ENCODE results near the gene SLC10A7. TPM values are rescaled to one million over a fixed set of nuclear protein-coding genes. Genes with fewer than 3 reads are reported as not detected.

Gene SLC10A7
- total and polyA plus RNA-seq, 10 of the 15 experiments (the other 5 are each of a cell fraction or from before 2014, with no cell fraction given), result 4.6 to 23.7 (median 15.6) TPM

DNA sequence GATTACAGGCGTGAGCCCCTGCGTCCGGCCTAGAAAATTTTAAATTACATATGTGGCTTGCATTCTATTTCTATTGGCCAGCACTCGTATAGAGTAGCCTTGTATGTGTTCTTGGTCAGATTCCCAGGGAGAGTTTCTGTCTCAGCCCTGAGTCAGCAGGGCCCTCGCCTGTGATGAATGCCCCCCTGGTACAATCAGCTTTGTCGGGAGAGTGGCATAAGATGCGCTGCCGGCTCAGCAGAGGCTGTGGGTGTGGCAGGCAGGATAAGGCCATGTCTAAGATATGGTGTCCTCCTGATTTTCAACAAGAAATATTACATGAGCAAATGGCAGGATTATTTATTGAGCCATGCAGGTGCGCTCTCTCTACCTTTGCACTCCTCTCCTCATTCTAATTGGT, 309.0 kb downstream of the SLC10A7 start:
- H2AFZ ChIP-seq (ENCODE audit: control insufficient read depth, low read depth, low read length), result no peak overlapping the region
- no peaks in the 10 kb centered on the region for H3K4me1 ChIP-seq (ENCODE audit: control insufficient read depth, insufficient read depth, low read length)
- H3K27me3 ChIP-seq (replicated peaks in 1 of 2; ENCODE audit: control insufficient read depth in 2 of 2, insufficient read depth in 2 of 2, low read length in 1 of 2), result no peaks in the 10 kb centered on the region
- ChIA-PET POLR2A (no interaction called here), RAD21 (ENCODE audit: unreplicated experiment) (no interaction called here), CTCF (no interaction called here), SMC1A (ENCODE audit: uncharacterized antibody, unreplicated experiment) (interaction anchor here (0.7 kb wide), 1 partner anchor 53 kb away, joined by 3 read pairs; no protein-coding TSS in a partner anchor)
- H3K4me3 ChIP-seq, result no peak overlapping the region
- in situ Hi-C loops (cut with MboI), result no loop called here
- no peak overlapping the region for H3K4me2 ChIP-seq (ENCODE audit: control insufficient read depth, insufficient read depth)
- intact Hi-C loops (cut with micrococcal nuclease; ENCODE audit: unreplicated experiment), result no loop called here
- TF ChIP-seq IKZF1 (conservative IDR thresholded peaks at IDR 0.05) (no peak), CHD1 (IDR thresholded peaks at IDR 0.05; ENCODE audit: low read depth, low read length) (no peak), PAX5 (IDR thresholded peaks at IDR 0.05; ENCODE audit: borderline replicate concordance, low read depth, low read length) (no peak), SMC3 (IDR thresholded peaks at IDR 0.05; ENCODE audit: borderline replicate concordance, low read length) (no peak)
- no peak overlapping the region for H3K27ac ChIP-seq (ENCODE audit: control insufficient read depth, insufficient read depth)
- no peak for ATAC-seq
- H3K79me2 ChIP-seq (ENCODE audit: control insufficient read depth, insufficient read depth, low read length), result no peaks in the 10 kb centered on the region
- FAIRE-seq, result no peak
- H4K20me1 ChIP-seq (ENCODE audit: control insufficient read depth, insufficient read depth), result no peaks in the 10 kb centered on the region
- no peak for DNase-seq (ENCODE audit: low read depth, low spot score)
- H3K9me3 ChIP-seq (replicated peaks; ENCODE audit: control insufficient read depth, insufficient read depth, low read length), result no peaks in the 10 kb centered on the region
- H3K9ac ChIP-seq (ENCODE audit: control insufficient read depth, insufficient read depth, low read length), result no peak overlapping the region
- BruUV-seq (replicated peaks), result no TSS peak
- 84% methylated on average over 9 of the region's 9 CpGs for WGBS (ENCODE audit: insufficient coverage, insufficient replicate concordance, low lambda C conversion rate, missing lambda C conversion rate)
- H3K36me3 ChIP-seq (ENCODE audit: control insufficient read depth in 2 of 2, insufficient read depth in 2 of 2, low read length in 1 of 2), result no peaks in the 10 kb centered on the region

DNA sequence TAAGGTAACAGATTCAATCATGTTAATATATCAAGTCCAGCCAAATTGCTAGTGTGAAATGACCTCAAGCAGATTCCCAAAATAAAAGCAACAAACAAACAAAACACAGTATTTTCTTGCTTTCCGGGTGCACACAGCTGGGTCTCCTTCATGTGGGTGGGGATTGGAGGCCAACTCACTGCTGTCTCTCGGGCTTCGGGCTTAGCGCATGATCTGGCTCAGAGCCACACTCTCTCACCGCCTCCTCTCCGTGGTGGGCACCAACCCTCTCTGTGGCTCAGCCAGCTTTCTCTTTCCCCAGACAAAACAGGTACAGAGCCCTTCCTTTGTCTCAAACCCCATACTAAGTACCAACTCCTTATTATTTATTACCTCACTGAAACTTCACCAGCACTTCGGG, 310.3 kb downstream of the SLC10A7 start:
- no peak overlapping the region for H3K4me2 ChIP-seq (ENCODE audit: control insufficient read depth, insufficient read depth)
- intact Hi-C loops (cut with micrococcal nuclease; ENCODE audit: unreplicated experiment), result no loop called here
- CTCF ChIA-PET, result no interaction called here
- FAIRE-seq (no peak), ATAC-seq (no peak), DNase-seq (ENCODE audit: low read depth, low spot score) (no peak)
- H2AFZ ChIP-seq (ENCODE audit: control insufficient read depth, low read depth, low read length), result no peak overlapping the region
- in situ Hi-C loops (cut with MboI), result no loop called here
- SMC1A ChIA-PET (ENCODE audit: uncharacterized antibody, unreplicated experiment), result no interaction called here
- WGBS (ENCODE audit: insufficient coverage, insufficient replicate concordance, low lambda C conversion rate, missing lambda C conversion rate), result 84% methylated on average over 7 of the region's 7 CpGs
- H3K4me3 ChIP-seq, result no peak overlapping the region
- POLR2A ChIA-PET, result no interaction called here
- no peaks in the 10 kb centered on the region for H3K79me2 ChIP-seq (ENCODE audit: control insufficient read depth, insufficient read depth, low read length)
- BruUV-seq (replicated peaks), result no TSS peak
- no peaks in the 10 kb centered on the region for H4K20me1 ChIP-seq (ENCODE audit: control insufficient read depth, insufficient read depth)
- no peaks in the 10 kb centered on the region for H3K4me1 ChIP-seq (ENCODE audit: control insufficient read depth, insufficient read depth, low read length)
- no peaks in the 10 kb centered on the region for H3K27me3 ChIP-seq (replicated peaks in 1 of 2; ENCODE audit: control insufficient read depth in 2 of 2, insufficient read depth in 2 of 2, low read length in 1 of 2)
- no peaks in the 10 kb centered on the region for H3K36me3 ChIP-seq (ENCODE audit: control insufficient read depth in 2 of 2, insufficient read depth in 2 of 2, low read length in 1 of 2)
- no peak overlapping the region for H3K27ac ChIP-seq (ENCODE audit: control insufficient read depth, insufficient read depth)
- RAD21 ChIA-PET (ENCODE audit: unreplicated experiment), result no interaction called here
- no peaks in the 10 kb centered on the region for H3K9me3 ChIP-seq (replicated peaks; ENCODE audit: control insufficient read depth, insufficient read depth, low read length)
- no peak overlapping the region for H3K9ac ChIP-seq (ENCODE audit: control insufficient read depth, insufficient read depth, low read length)
- TF ChIP-seq, protein P1, sequence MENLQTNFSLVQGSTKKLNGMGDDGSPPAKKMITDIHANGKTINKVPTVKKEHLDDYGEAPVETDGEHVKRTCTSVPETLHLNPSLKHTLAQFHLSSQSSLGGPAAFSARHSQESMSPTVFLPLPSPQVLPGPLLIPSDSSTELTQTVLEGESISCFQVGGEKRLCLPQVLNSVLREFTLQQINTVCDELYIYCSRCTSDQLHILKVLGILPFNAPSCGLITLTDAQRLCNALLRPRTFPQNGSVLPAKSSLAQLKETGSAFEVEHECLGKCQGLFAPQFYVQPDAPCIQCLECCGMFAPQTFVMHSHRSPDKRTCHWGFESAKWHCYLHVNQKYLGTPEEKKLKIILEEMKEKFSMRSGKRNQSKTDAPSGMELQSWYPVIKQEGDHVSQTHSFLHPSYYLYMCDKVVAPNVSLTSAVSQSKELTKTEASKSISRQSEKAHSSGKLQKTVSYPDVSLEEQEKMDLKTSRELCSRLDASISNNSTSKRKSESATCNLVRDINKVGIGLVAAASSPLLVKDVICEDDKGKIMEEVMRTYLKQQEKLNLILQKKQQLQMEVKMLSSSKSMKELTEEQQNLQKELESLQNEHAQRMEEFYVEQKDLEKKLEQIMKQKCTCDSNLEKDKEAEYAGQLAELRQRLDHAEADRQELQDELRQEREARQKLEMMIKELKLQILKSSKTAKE (IDR thresholded peaks at IDR 0.05; ENCODE audit: low read depth, poor library complexity, severe bottlenecking), result no peak
- TF ChIP-seq, protein P2, sequence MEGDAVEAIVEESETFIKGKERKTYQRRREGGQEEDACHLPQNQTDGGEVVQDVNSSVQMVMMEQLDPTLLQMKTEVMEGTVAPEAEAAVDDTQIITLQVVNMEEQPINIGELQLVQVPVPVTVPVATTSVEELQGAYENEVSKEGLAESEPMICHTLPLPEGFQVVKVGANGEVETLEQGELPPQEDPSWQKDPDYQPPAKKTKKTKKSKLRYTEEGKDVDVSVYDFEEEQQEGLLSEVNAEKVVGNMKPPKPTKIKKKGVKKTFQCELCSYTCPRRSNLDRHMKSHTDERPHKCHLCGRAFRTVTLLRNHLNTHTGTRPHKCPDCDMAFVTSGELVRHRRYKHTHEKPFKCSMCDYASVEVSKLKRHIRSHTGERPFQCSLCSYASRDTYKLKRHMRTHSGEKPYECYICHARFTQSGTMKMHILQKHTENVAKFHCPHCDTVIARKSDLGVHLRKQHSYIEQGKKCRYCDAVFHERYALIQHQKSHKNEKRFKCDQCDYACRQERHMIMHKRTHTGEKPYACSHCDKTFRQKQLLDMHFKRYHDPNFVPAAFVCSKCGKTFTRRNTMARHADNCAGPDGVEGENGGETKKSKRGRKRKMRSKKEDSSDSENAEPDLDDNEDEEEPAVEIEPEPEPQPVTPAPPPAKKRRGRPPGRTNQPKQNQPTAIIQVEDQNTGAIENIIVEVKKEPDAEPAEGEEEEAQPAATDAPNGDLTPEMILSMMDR (IDR thresholded peaks at IDR 0.05 in 2 of 3, conservative IDR thresholded peaks at IDR 0.05 in 1 of 3; ENCODE audit: control insufficient read depth in 2 of 3, extremely low read depth in 1 of 3, insufficient read depth in 1 of 3, low read depth in 3 of 3, low read length in 3 of 3), result no peak
- no peak for TF ChIP-seq YY1 (IDR thresholded peaks at IDR 0.05; ENCODE audit: low read depth, low read length)
- TF ChIP-seq ZNF622 (IDR thresholded peaks at IDR 0.05), result no peak
- TF ChIP-seq CHD4 (IDR thresholded peaks at IDR 0.05), result no peak
- no peak for TF ChIP-seq RAD21 (IDR thresholded peaks at IDR 0.05; ENCODE audit: insufficient read depth, low read depth, low read length)
- no peak for TF ChIP-seq ZZZ3 (IDR thresholded peaks at IDR 0.05; ENCODE audit: control insufficient read depth, insufficient read length, low read depth)
- TF ChIP-seq, protein P3, sequence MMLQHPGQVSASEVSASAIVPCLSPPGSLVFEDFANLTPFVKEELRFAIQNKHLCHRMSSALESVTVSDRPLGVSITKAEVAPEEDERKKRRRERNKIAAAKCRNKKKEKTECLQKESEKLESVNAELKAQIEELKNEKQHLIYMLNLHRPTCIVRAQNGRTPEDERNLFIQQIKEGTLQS (IDR thresholded peaks at IDR 0.05; ENCODE audit: borderline replicate concordance, extremely low read depth, low read depth, low read length), result no peak
- no peak for TF ChIP-seq BHLHE40 (IDR thresholded peaks at IDR 0.05; ENCODE audit: borderline replicate concordance in 1 of 2, low read depth in 2 of 2, low read length in 1 of 2)
